GM19468 (cell line): Measurements from ENCODE around the gene SGF29.
"Not testable (repeated sequence)": the region's sequence is repeated elsewhere in the genome, so short reads cannot be mapped to it uniquely, and the experiment has no call there.

Experiments
- ATAC-seq: cut with Tn5 transposase; IDR thresholded peaks from one replicate; pipeline ENCODE4 v1.9.1; 2021; ENCODE audit warnings: mild to moderate bottlenecking, moderate library complexity, moderate number of reproducible peaks; ENCODE audit not compliant: unreplicated experiment; ENCODE audit errors: extremely low read depth

Gene SGF29

GRCh38 chr16:28590384-28591340 lies 36.9 kb downstream of the SGF29 start:
- ATAC-seq = no peak

GRCh38 chr16:28591355-28591754 lies 37.6 kb downstream of the SGF29 start:
- no peak for ATAC-seq

- ATAC-seq = no peak
Observed at GRCh38 chr16:28592511-28592910, 38.8 kb downstream of the SGF29 start.

- ATAC-seq = no peak
Observed at GRCh38 chr16:28592979-28593553, 39.3 kb downstream of the SGF29 start.

- not testable (repeated sequence) for ATAC-seq
Observed at GRCh38 chr16:28595451-28595850, 41.7 kb downstream of the SGF29 start.

- no peak for ATAC-seq
Observed at GRCh38 chr16:28596115-28596630, 42.5 kb downstream of the SGF29 start.

- ATAC-seq = no peak
Observed at GRCh38 chr16:28596840-28597691, 43.3 kb downstream of the SGF29 start, which contains the start of gene SULT1A2. Gene SULT1A2 (minus strand): TSS chr16:28597050. CDS start chr16:28595930, 1,120 bp downstream.

- no peak for ATAC-seq
Observed at GRCh38 chr16:28597692-28598261, 44.1 kb downstream of the SGF29 start.

GRCh38 chr16:28599377-28600285 lies 45.9 kb downstream of the SGF29 start:
- not testable (repeated sequence) for ATAC-seq

GRCh38 chr16:28600965-28601364 lies 47.2 kb downstream of the SGF29 start:
- ATAC-seq = not testable (repeated sequence)

- ATAC-seq = not testable (repeated sequence)
Observed at GRCh38 chr16:28601589-28601988, 47.9 kb downstream of the SGF29 start.

- not testable (repeated sequence) for ATAC-seq
Observed at GRCh38 chr16:28602062-28602461, 48.3 kb downstream of the SGF29 start.

GRCh38 chr16:28602529-28602928 lies 48.8 kb downstream of the SGF29 start:
- no peak for ATAC-seq

GRCh38 chr16:28603381-28604185 lies 49.9 kb downstream of the SGF29 start:
- ATAC-seq = no peak

GRCh38 chr16:28604186-28604565 lies 50.5 kb downstream of the SGF29 start:
- ATAC-seq = no peak

- ATAC-seq = no peak
Observed at GRCh38 chr16:28606291-28607115, 52.8 kb downstream of the SGF29 start.

GRCh38 chr16:28607116-28607623 lies 53.5 kb downstream of the SGF29 start:
- ATAC-seq = no peak
